Tibial nerve (tissue), 4 donors: ENCODE results near the gene PHACTR1.

Experiments used
- CTCF ChIP-seq, 5 experiments: fragments of 200-600 bp in 3 of 5; fragments of 450-650 bp in 2 of 5; sonication (generic) in 3 of 5; IDR thresholded peaks; one replicate each; pipeline ENCODE4 v1.5.1; 2016 to 2019; ENCODE audit warnings: antibody characterized with exemption in 5 of 5, mild to moderate bottlenecking in 3 of 5, moderate library complexity in 2 of 5
- EP300 ChIP-seq, 2 donors: sonication (generic); formaldehyde crosslinking; IDR thresholded peaks; one replicate each; pipeline ENCODE4 v1.6.1; 2017; ENCODE audit warnings: antibody characterized with exemption in 2 of 2, mild to moderate bottlenecking in 1 of 2
- POLR2A ChIP-seq, 2 donors: fragments of 450-650 bp; IDR thresholded peaks; one replicate each; pipeline ENCODE4 v1.6.1; 2017; ENCODE audit warnings: antibody characterized with exemption in 2 of 2, mild to moderate bottlenecking in 2 of 2, moderate library complexity in 2 of 2

DNA sequence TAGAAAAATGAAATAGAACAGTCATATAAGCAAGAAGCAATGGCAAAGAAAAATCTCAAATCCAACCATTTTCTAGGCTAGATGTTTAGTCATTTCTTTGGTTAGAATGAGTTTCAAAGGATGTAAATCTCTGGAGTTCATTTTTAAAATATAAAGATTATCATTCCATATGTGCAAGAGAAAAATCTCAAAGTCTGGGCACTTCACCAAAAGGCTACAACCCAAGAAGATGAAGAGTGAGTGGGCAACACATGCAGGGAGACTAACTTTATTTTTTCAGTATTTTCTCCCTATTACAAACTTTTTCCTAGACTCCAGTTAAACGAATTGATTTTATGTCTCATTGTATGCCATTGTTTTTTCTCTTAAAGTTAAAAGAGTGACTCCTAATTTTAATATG lies 83.6 kb downstream of the PHACTR1 start:
- TF ChIP-seq CTCF (IDR thresholded peaks at IDR 0.05) (no peak), POLR2A (IDR thresholded peaks at IDR 0.05) (no peak), EP300 (IDR thresholded peaks at IDR 0.05) (no peak)
